Colonic mucosa (tissue), 4 donors: ENCODE data around the gene PLXND1. TPM values are rescaled to one million over a fixed set of nuclear protein-coding genes. Genes with fewer than 3 reads are reported as not detected.

Source experiments
- DNase-seq: peaks from one replicate; pipeline ENCODE4 v3.0.0-alpha.2; 2020
- H3K27ac ChIP-seq: fragments of 200-600 bp; one replicate; pipeline ENCODE4 v1.8.0; 2021
- H3K27me3 ChIP-seq: fragments of 200-600 bp; one replicate; pipeline ENCODE4 v1.8.0; 2021
- H3K36me3 ChIP-seq: fragments of 200-600 bp; one replicate; pipeline ENCODE4 v1.8.0; 2021
- H3K4me1 ChIP-seq: fragments of 200-600 bp; one replicate; pipeline ENCODE4 v1.8.0; 2021; ENCODE audit warnings: mild to moderate bottlenecking
- H3K4me3 ChIP-seq: fragments of 200-600 bp; one replicate; pipeline ENCODE4 v1.8.0; 2021
- H3K9ac ChIP-seq, 2 donors: one replicate each; pipeline ENCODE4 v1.7.0; 2013; ENCODE audit warnings: control low read depth in 2 of 2, low read depth in 2 of 2, low read length in 2 of 2
- H3K9me3 ChIP-seq: fragments of 200-600 bp; one replicate; pipeline ENCODE4 v1.8.0; 2021
- intact Hi-C: fragments of 100-400 bp; cut with DNase I; formaldehyde crosslinking; loops from one replicate; pipeline ENCODE4 v1.14.1; 2022
- total RNA-seq, 2 donors: library from RNA; stranded (reverse); fragmentation: NEBNext Ultra II Directional in 1 of 2; extraction: Animal tissue kit (Norgen Biotek cat#: 25700) in 1 of 2; gene quantifications; one replicate each; pipeline ENCODE4 v1.2.1, GENCODE V29; 2021
- TF ChIP-seq, protein P1 (sequence below): fragments of 200-600 bp; IDR thresholded peaks from one replicate; pipeline ENCODE4 v1.8.0; 2022; ENCODE audit warnings: antibody characterized with exemption, mild to moderate bottlenecking
- donor health status: healthy.
- donor health status: DM: no; HTN: no; CAD: no.
- donor health status: DM: no; HTN: no; CAD: no.

The PLXND1 gene
- total RNA-seq, 2 donors from 2014 or later = 25.6 to 26.7 TPM

DNA sequence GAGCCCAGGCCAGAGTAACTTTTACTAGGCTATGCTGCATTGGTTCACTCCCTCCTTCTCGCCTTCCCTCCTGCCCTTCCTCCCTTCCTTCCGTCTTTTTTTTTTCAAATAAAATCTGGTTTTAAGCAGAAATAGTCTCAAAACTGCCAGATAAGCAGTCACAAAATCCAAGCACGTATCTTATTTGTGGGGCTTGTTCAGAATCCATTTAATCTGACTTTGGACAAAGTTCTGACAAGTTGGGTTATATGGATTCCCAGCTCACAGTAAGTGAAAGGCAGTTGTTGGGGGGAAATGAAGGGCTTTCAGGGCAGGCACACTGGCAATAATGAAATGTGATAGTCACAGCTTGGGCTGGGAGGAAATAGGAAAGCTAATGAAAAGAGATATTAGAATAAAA, 32.0 kb upstream of the PLXND1 start:
- Histone ChIP-seq H3K9me3 (no peaks in the 10 kb centered on the region), H3K4me3 (no peak overlapping the region), H3K27ac (no peak overlapping the region), H3K27me3 (no peaks in the 10 kb centered on the region), H3K4me1 (no peaks in the 10 kb centered on the region), H3K36me3 (no peaks in the 10 kb centered on the region), H3K9ac (no peak overlapping the region)
- intact Hi-C loops = no loop called here
- TF ChIP-seq, protein P1, sequence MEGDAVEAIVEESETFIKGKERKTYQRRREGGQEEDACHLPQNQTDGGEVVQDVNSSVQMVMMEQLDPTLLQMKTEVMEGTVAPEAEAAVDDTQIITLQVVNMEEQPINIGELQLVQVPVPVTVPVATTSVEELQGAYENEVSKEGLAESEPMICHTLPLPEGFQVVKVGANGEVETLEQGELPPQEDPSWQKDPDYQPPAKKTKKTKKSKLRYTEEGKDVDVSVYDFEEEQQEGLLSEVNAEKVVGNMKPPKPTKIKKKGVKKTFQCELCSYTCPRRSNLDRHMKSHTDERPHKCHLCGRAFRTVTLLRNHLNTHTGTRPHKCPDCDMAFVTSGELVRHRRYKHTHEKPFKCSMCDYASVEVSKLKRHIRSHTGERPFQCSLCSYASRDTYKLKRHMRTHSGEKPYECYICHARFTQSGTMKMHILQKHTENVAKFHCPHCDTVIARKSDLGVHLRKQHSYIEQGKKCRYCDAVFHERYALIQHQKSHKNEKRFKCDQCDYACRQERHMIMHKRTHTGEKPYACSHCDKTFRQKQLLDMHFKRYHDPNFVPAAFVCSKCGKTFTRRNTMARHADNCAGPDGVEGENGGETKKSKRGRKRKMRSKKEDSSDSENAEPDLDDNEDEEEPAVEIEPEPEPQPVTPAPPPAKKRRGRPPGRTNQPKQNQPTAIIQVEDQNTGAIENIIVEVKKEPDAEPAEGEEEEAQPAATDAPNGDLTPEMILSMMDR = no peak
- no peak for DNase-seq

DNA sequence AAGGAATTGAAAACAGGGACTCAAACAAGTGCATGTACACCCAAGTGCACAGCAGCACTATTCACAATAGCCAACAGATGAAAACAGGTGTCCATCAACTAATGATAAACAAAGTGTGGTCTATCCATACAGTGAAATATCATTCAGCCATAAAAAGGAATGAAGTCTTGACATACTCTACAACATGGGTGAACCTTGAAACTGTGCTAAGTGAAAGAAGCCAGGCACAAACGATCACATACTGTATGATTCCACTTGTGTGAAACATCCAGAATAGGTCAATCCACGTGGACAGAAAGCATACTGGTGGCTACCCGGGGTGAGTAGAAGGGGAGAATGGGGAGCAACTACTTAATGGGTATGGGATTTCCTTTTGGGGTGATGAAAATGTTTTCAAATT, 29.6 kb upstream of the PLXND1 start:
- H3K4me3 ChIP-seq = no peak overlapping the region
- intact Hi-C loops = no loop called here
- DNase-seq = no peak
- H3K9me3 ChIP-seq = no peaks in the 10 kb centered on the region
- no peaks in the 10 kb centered on the region for H3K27me3 ChIP-seq
- H3K9ac ChIP-seq = no peak overlapping the region
- H3K27ac ChIP-seq = no peak overlapping the region
- TF ChIP-seq, protein P1 = no peak
- no peaks in the 10 kb centered on the region for H3K4me1 ChIP-seq
- no peaks in the 10 kb centered on the region for H3K36me3 ChIP-seq

DNA sequence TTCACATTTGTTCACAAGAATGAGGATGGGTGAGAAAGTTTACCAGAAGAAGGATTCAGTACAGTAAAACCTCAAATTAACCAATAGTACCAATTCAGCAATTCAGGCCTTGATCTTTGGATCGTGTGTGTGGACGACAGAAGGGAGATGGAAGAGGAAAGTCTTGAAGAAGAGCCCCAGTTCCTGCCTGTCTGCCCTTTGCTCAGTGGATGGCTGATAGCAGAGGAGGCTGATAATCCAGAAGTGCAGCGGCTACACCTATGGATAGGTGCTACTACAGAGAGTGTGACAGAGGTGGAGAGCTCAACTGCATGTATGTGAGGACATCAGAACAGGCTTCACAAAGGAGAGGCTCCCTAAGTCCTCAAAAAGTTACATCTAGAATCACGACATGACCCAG, 29.2 kb upstream of the PLXND1 start:
- Histone ChIP-seq H3K27ac (no peak overlapping the region), H3K9ac (no peak overlapping the region), H3K36me3 (no peaks in the 10 kb centered on the region), H3K9me3 (no peaks in the 10 kb centered on the region), H3K4me1 (no peaks in the 10 kb centered on the region), H3K27me3 (no peaks in the 10 kb centered on the region), H3K4me3 (no peak overlapping the region)
- TF ChIP-seq, protein P1 = no peak
- intact Hi-C loops = no loop called here
- no peak for DNase-seq

DNA sequence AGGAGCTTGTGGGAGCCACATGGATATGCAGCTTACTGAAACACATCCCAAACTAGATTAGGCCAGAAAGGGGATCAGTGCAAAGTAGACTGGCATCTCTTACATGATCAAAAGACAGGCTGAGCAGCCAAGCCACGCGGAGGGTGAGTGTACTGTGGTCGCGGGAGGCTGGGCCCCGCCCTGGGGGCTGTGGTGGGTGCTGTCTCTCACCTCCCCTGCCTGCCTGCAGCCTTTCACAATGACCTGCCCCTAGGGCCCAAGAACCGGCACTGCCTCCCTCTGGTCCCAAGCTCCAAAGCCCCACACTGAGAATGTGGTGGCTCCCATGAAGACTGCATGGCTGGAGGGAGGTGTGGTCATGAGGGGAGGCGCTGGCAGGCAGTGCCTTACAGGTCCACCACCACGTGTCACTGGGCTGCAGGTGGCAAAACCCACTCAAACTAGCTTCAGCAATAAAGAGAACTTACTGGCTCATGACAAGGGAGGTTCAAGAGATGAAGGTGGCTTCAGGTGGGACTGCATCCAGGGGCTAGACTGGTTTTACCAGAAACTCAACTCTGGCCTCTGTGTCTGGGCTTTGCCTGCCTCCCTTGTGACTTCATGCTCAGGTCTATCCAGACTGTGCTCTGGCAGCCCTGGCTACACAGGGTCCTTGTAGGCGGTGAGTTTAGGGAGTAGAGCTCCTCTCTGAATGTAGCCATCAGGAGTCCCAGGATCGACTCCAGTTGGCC, 27.4 kb upstream of the PLXND1 start:
- intact Hi-C loops = no loop called here
- Histone ChIP-seq H3K36me3 (no peaks in the 10 kb centered on the region), H3K9ac (no peak overlapping the region), H3K4me3 (no peak overlapping the region), H3K4me1 (no peaks in the 10 kb centered on the region), H3K27ac (no peak overlapping the region), H3K27me3 (no peaks in the 10 kb centered on the region), H3K9me3 (no peaks in the 10 kb centered on the region)
- DNase-seq = no peak
- TF ChIP-seq, protein P1 = no peak

DNA sequence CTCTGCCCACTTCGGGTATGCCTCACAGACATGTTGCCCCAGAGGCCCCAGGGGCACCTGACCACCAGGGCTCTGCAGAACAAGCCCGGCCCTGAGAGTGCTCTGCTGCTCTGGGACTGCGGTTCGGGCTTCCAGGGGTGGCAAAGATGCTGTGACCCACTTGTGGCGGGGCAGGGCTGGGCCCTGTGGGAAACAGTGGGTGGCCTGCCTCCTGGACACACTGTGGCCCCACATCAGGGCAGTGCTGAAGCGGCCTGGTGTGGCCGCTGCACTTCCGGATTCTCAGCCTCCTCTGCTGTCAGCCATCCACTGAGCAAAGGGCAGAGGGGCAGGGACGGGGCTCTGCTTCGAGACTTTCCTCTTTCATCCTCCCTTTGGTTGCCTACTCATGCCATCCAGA, 26.5 kb upstream of the PLXND1 start:
- H3K27ac ChIP-seq = no peak overlapping the region
- TF ChIP-seq, protein P1 = no peak
- intact Hi-C loops = no loop called here
- H3K9ac ChIP-seq = no peak overlapping the region
- no peaks in the 10 kb centered on the region for H3K36me3 ChIP-seq
- no peaks in the 10 kb centered on the region for H3K27me3 ChIP-seq
- H3K4me3 ChIP-seq = no peak overlapping the region
- no peaks in the 10 kb centered on the region for H3K4me1 ChIP-seq
- DNase-seq = no peak
- H3K9me3 ChIP-seq = no peaks in the 10 kb centered on the region
